Sigmoid colon (tissue), 4 donors: ENCODE results near the gene BID.

Source experiments
- CTCF ChIP-seq, 4 experiments: fragments of 450-650 bp in 3 of 4; fragments of 200-600 bp in 1 of 4; IDR thresholded peaks; one replicate each; pipeline ENCODE4 v1.5.1; 2016 to 2019; ENCODE audit warnings: antibody characterized with exemption in 4 of 4, mild to moderate bottlenecking in 3 of 4, moderate library complexity in 2 of 4
- EP300 ChIP-seq, 4 donors: sonication (generic); formaldehyde crosslinking; IDR thresholded peaks; one replicate each; pipeline ENCODE4 v1.6.1; 2017; ENCODE audit warnings: antibody characterized with exemption in 4 of 4
- POLR2AphosphoS5 ChIP-seq, 4 donors: sonication (generic); formaldehyde crosslinking; IDR thresholded peaks; one replicate each; pipeline ENCODE4 v1.6.1; 2017; ENCODE audit warnings: antibody characterized with exemption in 4 of 4

GRCh38 chr22:17802411-17802810 is 28.1 kb upstream of the BID start:
- TF ChIP-seq EP300 (IDR thresholded peaks at IDR 0.05), result no peak
- no peak for TF ChIP-seq CTCF (IDR thresholded peaks at IDR 0.05)
- no peak for TF ChIP-seq POLR2AphosphoS5 (IDR thresholded peaks at IDR 0.05)
